ENCODE measurements around the gene AQP12B.
A peak's percentile ranks its signal among the peaks of the same experiment; 100 is the strongest.
"Not testable (repeated sequence)": the region's sequence is repeated elsewhere in the genome, so short reads cannot be mapped to it uniquely, and the experiment has no call there.

AQP12B gene

DNA sequence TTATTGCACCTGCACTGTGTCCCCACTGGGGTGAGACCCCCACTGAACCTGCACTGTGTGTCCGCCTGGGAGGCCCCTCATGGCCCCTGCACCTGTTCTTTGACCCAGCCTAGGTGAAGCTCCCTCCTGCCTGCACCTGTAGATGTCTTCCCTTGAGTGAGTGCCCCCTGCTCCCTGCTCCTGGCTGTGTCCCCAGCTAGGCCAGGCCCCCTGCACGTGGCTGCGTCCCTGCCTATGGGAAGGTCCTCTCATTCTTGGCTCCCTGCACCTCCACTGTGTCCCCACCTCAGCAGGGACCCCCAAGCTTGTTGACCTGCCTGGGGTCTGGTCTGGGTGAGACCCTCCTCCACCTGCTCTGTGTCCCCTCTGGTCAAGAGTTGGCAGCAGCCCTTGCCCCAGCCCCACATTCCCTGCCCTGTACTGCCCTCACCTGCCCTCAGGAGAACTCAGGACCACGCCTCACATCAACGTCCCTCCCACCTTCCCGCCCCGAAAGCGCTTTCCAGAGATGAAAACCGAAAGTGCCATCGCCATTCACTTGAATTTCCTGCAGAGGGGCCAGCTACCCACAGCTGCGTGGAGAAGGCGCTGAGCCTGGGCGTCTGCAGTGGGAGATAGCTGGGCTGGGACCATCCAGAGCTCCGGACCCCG, 769 bp upstream of the AQP12B start:
- ATAC-seq, result peak; percentile 11 to 31

DNA sequence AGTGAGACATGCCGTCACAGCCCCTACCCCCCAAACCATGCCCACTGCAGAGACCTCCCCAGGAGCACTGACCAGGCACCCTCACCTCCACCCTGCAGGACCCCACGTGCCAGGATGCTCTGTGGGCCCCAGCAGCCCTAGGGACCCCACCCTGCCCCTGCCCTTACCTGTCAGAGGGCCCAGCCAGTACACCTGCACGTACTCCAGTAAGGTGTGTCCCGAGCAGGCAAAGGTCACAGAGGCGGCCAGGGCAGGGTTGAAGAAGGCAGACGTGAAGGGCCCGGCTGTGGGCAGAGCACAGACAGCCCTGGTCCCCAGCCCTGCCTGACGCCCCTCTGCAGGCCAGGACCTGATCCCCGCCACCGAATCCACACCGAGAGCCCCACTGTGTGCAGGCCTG, 2.5 kb downstream of the AQP12B start:
- ATAC-seq, result not testable (repeated sequence)

DNA sequence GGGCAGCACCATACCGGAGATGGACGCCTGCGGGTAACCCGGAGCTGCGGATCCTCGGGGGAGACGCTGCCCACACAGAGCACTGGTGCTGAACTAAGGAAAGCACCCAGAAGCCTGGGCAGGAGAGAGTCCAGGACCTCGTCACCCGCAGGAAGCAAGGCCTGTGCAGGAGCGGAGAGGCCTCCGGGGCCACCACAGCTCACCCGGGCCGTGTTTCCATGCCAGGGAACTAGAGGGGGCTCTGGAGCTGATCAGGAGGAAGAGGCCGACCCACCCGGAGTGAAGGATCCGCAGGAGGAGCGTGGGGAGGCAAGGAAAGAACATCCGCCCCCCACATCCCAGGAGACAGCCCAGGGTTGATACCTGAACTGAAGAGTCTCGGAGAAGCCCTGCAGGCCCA, 3.8 kb downstream of the AQP12B start:
- not testable (repeated sequence) for ATAC-seq

DNA sequence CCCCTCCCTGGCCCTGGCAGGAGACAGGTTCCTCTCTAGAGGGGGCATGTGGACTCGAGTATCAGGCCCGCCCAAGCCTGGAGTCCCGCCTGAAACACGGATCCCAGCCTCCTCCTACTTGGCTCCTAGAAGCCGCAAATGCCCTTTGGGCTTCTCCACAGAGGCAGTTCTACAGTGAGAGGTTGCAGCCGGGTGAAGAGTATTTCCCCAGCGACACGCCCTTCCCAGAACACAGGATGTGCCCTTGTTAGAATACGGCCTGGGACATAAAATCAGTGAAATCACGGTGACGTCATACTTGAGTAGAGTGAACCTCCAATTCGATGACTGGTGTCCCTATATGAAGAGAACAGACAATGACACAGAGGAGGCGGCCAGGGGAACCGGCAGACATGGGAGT, 4.6 kb downstream of the AQP12B start:
- ATAC-seq, result not testable (repeated sequence)

DNA sequence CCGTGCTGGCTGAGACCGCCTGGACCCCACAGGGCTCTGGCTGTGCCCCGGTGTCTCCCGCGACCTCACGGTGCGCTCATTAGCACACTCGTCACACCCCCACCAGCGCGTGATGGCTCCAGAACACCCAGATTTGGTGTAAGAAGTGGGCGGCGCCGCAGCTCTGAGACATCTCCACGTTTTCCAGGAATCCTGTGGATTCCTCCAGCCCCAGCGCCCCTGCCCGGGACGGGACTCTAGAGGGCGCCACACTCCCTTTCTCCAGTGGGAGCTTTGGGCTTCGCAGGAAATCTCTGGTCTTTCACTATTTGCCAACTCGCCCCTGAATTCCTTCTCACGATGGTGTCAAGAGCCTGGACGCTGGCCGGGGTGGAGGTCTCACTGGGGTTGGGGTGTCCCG, 7.3 kb downstream of the AQP12B start:
- not testable (repeated sequence) for ATAC-seq

DNA sequence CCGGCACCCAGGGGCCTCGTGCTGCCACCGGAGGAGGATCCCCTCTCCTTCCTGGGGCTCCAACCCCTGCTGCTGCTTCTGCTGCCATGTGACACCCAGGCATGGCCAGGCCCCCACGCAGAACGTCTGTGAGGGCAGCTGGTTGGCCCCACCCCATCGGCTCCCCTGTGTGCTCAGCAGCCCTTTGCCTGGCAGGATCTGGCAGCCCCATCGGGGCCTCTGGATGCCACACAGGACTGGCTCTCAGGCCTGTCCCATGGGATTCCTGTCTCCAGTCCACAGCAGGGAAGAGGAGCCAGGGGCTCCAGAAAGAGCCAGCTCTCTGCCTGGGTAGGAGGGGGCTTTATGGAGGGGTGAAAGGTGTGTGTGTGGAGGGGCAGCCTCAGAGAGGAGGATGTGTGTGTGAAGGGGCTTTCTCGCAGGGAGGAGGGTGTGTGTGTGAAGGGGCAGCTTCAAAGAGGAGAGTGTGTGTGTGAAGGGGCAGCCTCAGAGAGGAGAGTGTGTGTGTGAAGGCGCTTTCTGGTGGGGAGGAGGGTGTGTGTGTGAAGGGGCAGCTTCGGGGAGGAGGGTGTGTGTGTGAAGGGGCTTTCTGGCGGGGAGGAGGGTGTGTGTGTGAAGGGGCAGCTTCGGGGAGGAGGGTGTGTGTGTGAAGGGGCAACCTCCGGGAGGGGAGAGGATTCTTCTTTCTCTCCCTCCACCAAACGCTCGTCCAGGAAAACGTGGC, 8.1 kb downstream of the AQP12B start:
- ATAC-seq, result not testable (repeated sequence)

DNA sequence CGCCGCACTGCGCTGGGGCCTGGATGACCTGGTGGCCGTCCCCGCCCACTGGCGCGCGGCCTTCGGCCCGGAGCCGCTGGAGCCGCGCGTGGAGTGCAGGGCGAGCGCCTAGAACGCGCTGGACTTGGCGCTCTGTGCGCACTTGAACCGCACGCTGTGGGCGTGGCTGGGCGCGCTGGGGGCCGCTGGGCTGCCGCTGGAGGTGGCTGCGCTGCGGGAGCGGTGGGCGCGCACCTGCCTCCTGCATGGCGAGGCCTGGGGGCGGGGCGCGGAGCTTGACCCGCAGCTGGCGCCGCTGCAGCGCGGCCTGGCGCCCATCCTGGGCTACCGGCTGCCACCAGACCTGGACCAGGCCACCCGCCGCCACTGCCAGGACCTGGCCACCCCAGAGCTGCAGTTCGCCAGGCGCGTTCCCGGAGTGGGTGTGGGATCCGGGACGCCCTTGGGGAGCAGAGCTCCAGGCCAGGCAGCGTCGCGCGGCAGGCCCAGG, 9.9 kb downstream of the AQP12B start:
- ATAC-seq, result no peak

DNA sequence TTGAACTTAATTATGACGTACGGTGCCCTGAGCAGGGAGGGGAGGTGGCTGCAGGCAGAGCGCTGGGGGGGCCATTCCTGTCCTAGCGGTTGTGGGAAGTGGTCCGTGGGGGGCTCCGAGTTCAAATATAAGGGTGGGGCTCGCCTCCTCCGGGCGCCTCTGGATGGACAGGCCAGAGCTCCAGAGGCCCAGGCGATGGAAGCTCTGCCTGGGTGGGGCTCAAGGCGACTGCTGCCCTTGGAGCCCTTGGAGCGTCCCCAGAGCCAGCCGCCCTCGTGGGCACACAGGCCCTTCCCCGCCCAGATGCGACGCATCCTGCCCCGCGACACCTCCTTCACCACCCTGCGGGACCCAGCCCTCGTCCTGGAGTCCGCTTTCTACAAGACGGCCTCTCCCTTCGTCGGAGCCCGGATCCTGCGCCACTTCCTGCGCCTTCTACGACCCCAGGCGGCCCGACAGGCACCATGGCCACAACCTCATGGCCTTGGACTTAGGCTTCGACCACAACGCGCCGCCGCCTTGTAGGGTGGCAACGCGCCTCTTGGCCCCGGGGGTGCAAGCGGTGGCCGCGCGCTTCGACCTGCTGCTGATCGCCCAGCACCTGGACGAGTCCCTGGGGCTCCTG, 10.5 kb downstream of the AQP12B start:
- ATAC-seq, result no peak

DNA sequence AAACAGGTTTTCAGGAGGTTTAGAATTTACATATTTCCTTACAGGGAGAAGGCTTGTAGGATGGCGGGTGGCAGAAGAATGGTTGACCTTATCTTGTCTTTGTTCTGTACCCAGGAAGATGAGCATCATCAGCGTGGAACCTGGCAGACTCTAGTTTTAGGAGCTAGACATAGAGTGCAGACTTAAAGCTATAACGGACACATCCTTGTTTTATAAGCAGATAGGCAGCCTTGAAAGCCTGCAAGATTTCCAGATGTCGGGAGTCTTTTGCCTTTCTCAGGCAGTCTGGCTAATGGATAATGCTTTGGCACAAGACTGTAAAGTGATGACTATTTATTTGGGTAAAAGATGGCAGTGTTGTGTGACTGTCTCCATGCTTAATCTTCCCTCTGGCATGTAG, 11.7 kb downstream of the AQP12B start:
- ATAC-seq, result no peak

DNA sequence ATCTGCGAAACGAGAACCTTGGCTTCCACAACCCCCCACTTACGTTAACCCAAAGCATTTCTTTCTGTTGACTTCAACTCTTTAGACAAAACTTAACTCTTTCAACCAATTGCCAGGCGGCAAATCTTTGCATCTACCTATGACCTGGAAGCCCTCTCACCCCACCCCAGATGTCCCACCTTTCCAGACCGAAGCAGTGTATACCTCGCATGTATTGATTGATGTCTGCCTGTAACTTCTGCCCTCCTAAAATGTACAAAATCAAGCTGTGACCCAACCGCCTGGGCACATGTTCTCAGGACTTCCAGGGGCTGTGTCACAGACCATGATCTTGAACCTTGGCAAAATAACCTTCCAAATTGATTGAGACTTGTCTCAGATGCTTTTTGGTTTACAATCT, 12.3 kb downstream of the AQP12B start:
- ATAC-seq, result no peak

DNA sequence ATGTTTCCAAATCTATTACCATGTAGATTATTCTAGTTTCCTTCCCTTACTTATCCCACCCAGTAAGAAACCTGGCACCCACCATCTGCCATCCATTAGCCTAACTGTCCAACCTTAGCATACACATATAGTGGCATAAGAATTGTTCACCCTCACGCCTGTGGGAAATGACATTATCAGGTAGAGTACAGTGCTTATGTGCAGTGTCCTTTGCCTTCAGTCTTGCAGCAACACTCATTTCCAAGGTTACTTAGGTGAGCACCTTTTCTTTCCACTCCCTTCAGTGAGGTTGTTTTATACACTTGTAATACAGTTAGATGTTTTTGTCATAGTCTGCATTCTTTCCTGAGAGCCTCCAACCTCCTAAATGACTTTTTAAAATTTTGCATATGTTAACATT, 18.1 kb downstream of the AQP12B start:
- ATAC-seq, result no peak

DNA sequence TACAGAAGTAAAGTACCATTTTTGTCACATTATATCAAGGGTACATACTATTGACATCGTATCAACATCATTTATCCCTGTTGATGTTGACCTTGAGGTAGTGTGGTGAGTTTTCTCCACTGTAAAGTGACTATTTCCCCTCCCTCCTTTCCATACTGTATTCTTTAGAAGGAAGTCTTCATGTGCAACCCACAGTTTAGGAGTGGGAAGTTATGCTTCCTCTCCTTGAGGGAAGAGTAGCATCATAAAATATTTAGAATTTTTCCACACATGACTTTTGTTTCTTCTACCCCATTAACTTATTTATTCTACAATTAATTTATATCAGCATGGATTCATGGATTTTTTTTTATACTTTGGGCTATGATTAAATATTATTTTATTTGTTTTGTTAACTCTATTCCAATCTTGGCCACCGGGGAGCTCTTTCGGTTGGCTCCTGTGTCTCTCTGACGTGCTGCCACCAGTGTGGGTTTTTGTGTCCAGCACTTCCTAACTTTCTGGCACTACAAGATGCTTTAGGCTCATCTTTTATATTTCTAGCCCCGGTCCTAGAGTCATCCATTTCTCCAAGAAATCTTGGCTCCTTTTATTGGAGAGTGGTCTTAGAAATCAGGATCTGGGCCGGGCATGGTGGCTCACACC, 19.0 kb downstream of the AQP12B start:
- ATAC-seq, result no peak

DNA sequence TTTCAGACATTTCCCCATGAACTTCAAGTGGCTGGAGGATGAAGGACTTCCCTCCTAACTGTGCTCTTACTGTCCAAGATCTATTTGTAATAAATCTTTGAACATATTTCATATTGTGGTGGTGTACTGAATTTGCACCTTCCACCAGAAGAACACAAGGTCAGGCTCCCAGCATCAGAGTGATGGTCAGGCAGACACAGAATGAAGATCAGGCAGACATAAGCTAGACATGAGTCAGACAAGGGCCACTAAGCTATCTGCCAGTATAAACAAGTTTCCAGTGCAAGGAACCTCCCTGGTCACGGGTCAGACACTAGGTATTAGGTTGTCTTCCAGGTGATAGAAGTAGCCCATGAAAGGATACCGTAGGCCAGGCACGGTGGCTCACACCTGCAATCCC, 20.0 kb downstream of the AQP12B start:
- no peak for ATAC-seq

DNA sequence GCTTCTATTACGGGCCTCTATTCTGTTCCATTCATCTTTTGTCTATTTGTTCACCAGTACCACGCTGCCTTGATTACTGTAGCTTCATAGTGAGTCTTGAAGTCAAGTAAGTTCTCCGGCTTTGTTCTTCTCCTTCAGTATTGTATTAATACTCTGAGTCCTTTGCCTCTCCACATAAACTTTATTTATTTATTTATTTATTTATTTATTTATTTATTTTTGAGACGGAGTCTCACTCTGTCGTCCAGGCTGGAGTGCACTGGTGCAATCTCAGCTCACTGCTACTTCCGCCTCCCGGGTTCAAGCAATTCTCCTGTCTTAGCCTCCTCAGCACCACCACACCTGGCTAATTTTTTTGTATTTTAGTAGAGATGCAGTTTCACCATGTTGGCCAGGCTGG, 22.8 kb downstream of the AQP12B start:
- ATAC-seq, result not testable (repeated sequence)

DNA sequence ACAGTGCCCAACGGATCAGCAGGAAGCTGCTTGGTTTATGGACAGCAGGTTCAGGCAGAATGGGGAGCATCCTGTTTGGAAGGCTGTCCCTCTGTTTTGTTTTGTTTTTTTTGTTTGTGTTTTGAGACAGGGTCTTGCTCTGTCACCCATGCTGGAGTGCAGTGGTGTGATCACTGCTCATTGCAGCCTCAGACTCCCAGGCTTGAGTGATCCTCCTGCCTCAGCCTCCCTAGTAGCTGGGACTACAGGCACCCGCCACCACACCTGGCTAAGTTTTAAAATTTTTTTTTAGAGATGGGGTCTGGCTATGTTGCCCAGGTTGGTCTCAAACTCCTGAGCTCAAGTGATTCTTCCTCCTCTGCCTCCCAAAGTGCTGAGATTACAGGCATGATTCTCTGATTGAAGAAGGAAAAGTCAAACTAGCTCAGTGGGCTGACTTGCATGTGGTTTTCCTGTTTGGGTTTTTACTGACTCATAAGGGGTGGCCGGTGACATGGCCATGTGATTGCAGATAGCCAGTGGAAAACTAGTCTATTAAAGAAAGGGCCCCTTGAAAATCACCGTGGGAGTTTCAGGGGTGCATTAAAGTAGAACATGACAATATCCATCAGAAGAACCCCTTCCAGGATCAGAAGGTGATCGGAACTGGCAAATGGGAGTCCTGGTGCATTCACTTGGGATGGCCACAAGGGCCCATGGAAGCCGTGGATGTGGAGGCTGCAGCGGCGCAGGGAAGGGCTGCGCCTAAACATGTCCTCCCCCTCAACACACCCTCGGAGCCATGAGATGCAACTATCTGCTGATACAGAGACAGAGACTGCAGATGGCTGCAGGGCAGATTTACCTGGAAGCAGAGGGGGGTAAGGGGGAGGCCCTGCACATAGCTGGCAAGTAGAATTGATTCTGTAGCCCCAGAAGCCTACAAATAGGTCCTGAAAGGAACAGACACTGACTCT, 26.5 kb downstream of the AQP12B start:
- peak in 1 of 2 donors; percentile 17 for ATAC-seq

DNA sequence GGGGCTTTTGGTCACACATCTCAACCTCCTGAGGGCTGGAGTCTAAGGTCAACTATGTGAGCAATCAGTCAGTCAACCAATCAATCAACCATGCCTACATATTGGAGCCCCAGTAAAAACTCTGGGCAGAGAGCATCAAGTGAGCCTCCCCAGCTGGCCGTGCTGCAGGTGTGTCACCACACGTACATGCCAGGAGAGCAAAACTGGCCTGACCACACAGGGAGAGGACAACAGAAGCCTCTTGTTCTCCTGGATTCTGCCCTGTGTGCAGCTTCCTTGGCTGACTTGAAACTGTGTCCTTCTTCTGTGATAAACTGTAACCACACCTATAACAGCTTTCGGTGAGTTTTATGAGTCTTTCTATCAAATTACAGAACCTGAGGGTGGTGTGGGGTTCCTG, 31.5 kb downstream of the AQP12B start:
- no peak for ATAC-seq

DNA sequence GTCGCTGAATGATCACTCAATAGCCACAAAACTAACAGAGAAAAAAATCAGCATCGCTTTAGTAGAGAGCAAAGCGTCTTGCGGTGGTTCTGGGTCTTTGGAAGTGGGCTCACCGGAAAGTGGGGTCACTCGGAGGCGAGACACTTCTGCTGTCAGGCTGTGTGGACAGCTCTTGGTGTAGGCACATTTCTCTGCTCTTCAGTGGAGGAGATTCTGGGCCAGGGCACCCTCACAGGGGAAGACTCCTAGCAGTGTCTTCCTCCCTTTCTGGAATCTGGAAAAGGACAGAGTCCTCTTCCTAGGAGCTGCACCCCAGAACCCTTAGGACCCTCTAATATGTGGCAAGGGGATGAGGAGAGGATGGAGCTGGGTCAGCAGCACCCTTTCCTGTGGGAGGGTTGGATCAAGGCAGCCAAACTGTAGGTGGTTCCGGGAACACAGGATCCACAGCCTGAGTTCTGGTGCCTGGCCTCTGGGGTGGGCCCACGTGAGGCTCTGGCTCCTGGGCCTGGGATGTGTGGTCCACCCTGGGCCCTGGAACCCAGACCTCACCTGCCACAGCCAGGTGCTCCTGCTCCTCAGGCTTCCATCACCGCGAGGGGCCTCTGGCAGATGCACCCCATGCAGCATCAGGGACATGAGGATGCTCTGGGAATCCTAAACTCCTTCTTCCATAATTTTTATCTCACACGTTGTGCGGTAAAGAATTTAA, 32.3 kb downstream of the AQP12B start:
- ATAC-seq, result no peak

DNA sequence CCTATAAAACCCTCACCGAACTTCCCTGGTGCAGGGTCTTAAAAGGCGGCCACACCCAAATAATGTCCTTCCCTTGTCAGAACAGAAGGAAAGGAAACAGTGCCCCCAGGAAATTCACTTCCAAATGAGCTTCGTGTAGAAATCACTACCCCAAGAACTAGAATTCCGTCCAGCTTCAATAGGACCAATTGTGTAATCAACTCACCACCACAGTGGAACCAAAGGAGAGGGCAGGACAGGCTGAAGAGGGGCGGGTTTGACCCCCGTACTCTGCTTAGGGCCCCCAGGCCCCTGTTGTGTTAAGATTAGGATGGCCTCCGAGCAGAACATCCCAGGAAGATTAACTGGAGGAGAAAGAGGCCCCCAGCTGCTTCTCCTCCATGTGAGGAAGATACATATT, 33.4 kb downstream of the AQP12B start:
- ATAC-seq, result no peak

DNA sequence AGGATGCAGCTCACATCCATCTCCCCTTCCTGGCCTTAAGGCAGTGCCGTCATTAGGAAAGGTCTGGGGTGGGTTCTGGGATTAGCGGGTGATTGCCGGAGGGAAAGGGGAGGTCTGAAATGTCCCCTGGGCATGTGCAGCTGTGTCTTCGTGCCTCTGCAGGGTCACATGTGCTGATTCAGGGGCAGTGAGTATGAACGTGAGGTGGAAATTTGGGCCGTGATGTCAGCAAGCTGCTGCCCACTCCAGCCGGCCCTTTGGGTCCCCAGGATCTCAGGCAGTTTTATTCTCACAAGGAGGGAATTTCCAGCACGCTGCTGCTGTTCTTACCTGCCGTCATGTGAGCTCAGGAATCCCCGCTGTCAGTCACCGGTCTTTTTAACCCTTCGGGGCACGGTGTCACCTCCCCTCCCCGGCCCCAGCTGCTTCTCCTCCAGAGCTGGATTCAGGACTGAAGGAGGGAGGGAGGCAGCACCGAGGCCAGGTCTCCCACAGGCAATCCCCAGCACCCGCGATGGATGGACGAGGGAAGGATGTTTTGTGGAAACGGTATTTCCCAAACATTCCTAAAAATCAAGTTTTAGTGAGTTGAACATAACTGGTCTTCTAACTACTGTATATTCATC, 33.9 kb downstream of the AQP12B start:
- no peak for ATAC-seq

DNA sequence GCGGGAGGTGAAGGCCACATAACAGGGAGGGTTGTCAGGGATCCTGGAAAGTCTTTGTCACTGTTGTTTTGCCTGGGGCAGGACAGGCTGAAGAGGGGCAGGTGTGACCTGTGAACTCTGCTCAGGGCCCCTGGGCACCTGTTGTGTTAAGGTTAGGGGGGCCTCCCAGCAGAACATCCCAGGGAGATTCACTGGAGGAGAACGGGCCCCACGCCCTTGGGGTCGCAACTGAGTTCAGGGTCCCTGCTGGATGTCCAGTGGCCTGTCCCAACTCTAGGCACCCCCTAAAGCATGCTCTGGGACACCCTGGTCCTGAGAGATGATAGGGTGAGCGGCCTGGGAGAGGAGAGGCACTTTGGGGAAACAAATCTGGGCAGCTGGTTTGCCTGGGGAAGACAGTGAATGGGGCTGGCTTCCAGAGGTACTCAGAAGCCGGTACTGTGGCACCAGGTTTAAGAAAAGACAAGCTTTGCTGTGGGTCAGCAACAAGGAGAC, 34.5 kb downstream of the AQP12B start:
- no peak for ATAC-seq
